ENCODE data around the gene GPC6.

The GPC6 gene

DNA sequence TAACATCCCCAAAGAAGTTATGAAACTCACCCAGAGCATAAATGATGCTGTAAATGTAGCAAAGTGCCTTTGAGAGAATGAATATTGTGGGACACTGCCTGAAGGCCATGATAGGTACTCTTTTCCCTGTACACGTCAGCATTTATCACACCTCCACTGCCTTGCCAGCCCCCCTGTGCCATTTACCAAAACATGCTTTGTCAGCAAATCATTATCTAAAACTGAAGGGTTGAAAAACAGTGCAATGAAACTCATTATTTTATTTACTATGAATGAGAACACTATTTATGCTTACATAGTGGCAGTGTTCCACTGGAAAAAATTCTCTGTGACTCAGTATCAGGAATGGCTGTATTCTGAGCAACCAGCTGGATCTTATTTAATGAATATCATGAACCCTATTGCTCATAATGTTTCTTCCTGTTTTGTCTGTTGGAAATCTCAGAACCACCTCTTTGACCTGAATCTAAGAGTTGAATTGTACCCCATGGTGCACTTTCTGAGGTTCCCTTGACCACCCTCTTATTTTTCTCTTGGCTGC is 688.7 kb downstream of the GPC6 start:
- H3K27me3 ChIP-seq (ENCODE audit: insufficient read depth, low read length), result no peaks in the 10 kb centered on the region
- no peaks in the 10 kb centered on the region for H3K9me2 ChIP-seq (ENCODE audit: low read depth, low read length)
- no peak overlapping the region for H3K4me3 ChIP-seq (ENCODE audit: low read depth, low read length, poor library complexity, severe bottlenecking)
- no peak overlapping the region for H3K9ac ChIP-seq (ENCODE audit: low read length)
- no peaks in the 10 kb centered on the region for H3K4me1 ChIP-seq (ENCODE audit: insufficient read depth, low read length, severe bottlenecking)
- H2AFZ ChIP-seq (ENCODE audit: low read length), result no peak overlapping the region
- no peaks in the 10 kb centered on the region for H3K79me2 ChIP-seq (ENCODE audit: insufficient read depth, low read length)
- TF ChIP-seq CTCF (IDR thresholded peaks at IDR 0.05; ENCODE audit: low read length) (no peak), EZH2 (IDR thresholded peaks at IDR 0.05; ENCODE audit: borderline replicate concordance, low read length) (no peak)
- H3K9me3 ChIP-seq (ENCODE audit: low read length), result no peaks in the 10 kb centered on the region
- H4K20me1 ChIP-seq (ENCODE audit: insufficient read depth, low read length), result no peaks in the 10 kb centered on the region
- no peak overlapping the region for H3K4me2 ChIP-seq (ENCODE audit: low read length)
- H3K36me3 ChIP-seq (ENCODE audit: insufficient read depth, low read length), result no peaks in the 10 kb centered on the region
- H3F3A ChIP-seq (ENCODE audit: insufficient read depth, low read length), result no peaks in the 10 kb centered on the region
- no peak overlapping the region for H3K27ac ChIP-seq (ENCODE audit: low read depth, low read length, poor library complexity, severe bottlenecking)

- H3K4me3 ChIP-seq (ENCODE audit: low read depth, low read length, poor library complexity, severe bottlenecking), result no peak overlapping the region
- no peaks in the 10 kb centered on the region for H3K36me3 ChIP-seq (ENCODE audit: insufficient read depth, low read length)
- H3F3A ChIP-seq (ENCODE audit: insufficient read depth, low read length), result no peaks in the 10 kb centered on the region
- H4K20me1 ChIP-seq (ENCODE audit: insufficient read depth, low read length), result no peaks in the 10 kb centered on the region
- no peaks in the 10 kb centered on the region for H3K9me3 ChIP-seq (ENCODE audit: low read length)
- H3K27ac ChIP-seq (ENCODE audit: low read depth, low read length, poor library complexity, severe bottlenecking), result no peak overlapping the region
- H3K4me2 ChIP-seq (ENCODE audit: low read length), result no peak overlapping the region
- no peak overlapping the region for H2AFZ ChIP-seq (ENCODE audit: low read length)
- H3K4me1 ChIP-seq (ENCODE audit: insufficient read depth, low read length, severe bottlenecking), result no peaks in the 10 kb centered on the region
- H3K79me2 ChIP-seq (ENCODE audit: insufficient read depth, low read length), result no peaks in the 10 kb centered on the region
- no peaks in the 10 kb centered on the region for H3K27me3 ChIP-seq (ENCODE audit: insufficient read depth, low read length)
- H3K9ac ChIP-seq (ENCODE audit: low read length), result no peak overlapping the region
- TF ChIP-seq CTCF (IDR thresholded peaks at IDR 0.05; ENCODE audit: low read length) (no peak), EZH2 (IDR thresholded peaks at IDR 0.05; ENCODE audit: borderline replicate concordance, low read length) (no peak)
- H3K9me2 ChIP-seq (ENCODE audit: low read depth, low read length), result no peaks in the 10 kb centered on the region
Observed at GRCh38 chr13:93922063-93922855, 695.7 kb downstream of the GPC6 start.

DNA sequence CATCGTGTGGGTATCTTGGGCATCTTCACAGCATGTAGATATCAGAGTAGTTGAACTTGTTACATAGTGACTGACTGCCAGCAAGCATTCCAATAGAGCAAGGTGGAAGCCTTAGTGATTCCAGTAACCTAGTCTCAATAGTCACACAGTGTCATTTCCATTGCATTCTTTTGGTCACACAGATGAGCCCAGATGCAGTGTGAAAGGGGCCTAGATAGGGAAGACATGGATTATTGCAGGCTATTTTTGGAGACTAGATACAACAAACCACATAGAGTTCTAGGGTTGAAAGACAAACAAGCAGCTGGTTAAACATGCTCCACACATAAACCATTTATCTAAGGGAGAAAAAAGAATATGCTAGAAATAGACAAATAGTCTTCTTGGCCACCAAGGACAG is 699.4 kb downstream of the GPC6 start:
- Histone ChIP-seq H3K9me3 (ENCODE audit: low read length) (no peaks in the 10 kb centered on the region), H3F3A (ENCODE audit: insufficient read depth, low read length) (no peaks in the 10 kb centered on the region), H2AFZ (ENCODE audit: low read length) (no peak overlapping the region), H4K20me1 (ENCODE audit: insufficient read depth, low read length) (no peaks in the 10 kb centered on the region), H3K27ac (ENCODE audit: low read depth, low read length, poor library complexity, severe bottlenecking) (no peak overlapping the region), H3K27me3 (ENCODE audit: insufficient read depth, low read length) (no peaks in the 10 kb centered on the region), H3K79me2 (ENCODE audit: insufficient read depth, low read length) (no peaks in the 10 kb centered on the region), H3K4me1 (ENCODE audit: insufficient read depth, low read length, severe bottlenecking) (no peaks in the 10 kb centered on the region), H3K4me2 (ENCODE audit: low read length) (no peak overlapping the region), H3K4me3 (ENCODE audit: low read depth, low read length, poor library complexity, severe bottlenecking) (no peak overlapping the region), H3K9me2 (ENCODE audit: low read depth, low read length) (no peaks in the 10 kb centered on the region), H3K36me3 (ENCODE audit: insufficient read depth, low read length) (no peaks in the 10 kb centered on the region), H3K9ac (ENCODE audit: low read length) (no peak overlapping the region)
- TF ChIP-seq CTCF (IDR thresholded peaks at IDR 0.05; ENCODE audit: low read length) (no peak), EZH2 (IDR thresholded peaks at IDR 0.05; ENCODE audit: borderline replicate concordance, low read length) (no peak)

All from OCI-LY1 (cell line).